HepG2 (cell line): Measurements from ENCODE around the gene ENO2. TPM values are rescaled to one million over a fixed set of nuclear protein-coding genes. Genes with fewer than 3 reads are reported as not detected.

Experiments used
- CEBPG ChIP-seq: IDR thresholded peaks from 2 replicates; pipeline ENCODE4 v1.6.1; 2016
- ELF3 ChIP-seq: IDR thresholded peaks from 2 replicates; pipeline ENCODE4 v1.6.1; 2016; ENCODE audit warnings: missing genetic modification reagents, missing compliant biosample characterization
- ELF4 ChIP-seq: sonication (generic); formaldehyde crosslinking; IDR thresholded peaks from 2 replicates; pipeline ENCODE4 v1.5.0; 2020; ENCODE audit warnings: missing genetic modification reagents, mild to moderate bottlenecking, moderate library complexity, borderline replicate concordance
- ISL2 ChIP-seq: sonication (generic); formaldehyde crosslinking; IDR thresholded peaks from 2 replicates; pipeline ENCODE4 v1.5.0; 2020; ENCODE audit warnings: missing genetic modification reagents
- JUN ChIP-seq: sonication (generic); formaldehyde crosslinking; IDR thresholded peaks from 2 replicates; pipeline ENCODE4 v1.4.0; 2020; ENCODE audit warnings: mild to moderate bottlenecking, missing genetic modification reagents
- MXD4 ChIP-seq: IDR thresholded peaks from 2 replicates; pipeline ENCODE4 v1.6.1; 2016; ENCODE audit warnings: mild to moderate bottlenecking, missing biosample characterization, missing genetic modification reagents
- NFIC ChIP-seq: IDR thresholded peaks from 2 replicates; pipeline ENCODE4 v1.6.1; 2012; ENCODE audit warnings: mild to moderate bottlenecking, low read length, inconsistent platforms
- PAWR ChIP-seq: sonication (generic); formaldehyde crosslinking; IDR thresholded peaks from 2 replicates; pipeline ENCODE4 v1.4.0; 2020; ENCODE audit warnings: missing genetic modification reagents, mild to moderate bottlenecking, borderline replicate concordance
- PAX8 ChIP-seq: sonication (generic); formaldehyde crosslinking; IDR thresholded peaks from 2 replicates; pipeline ENCODE4 v1.8.0; 2022; ENCODE audit warnings: mild to moderate bottlenecking, missing genetic modification reagents, borderline replicate concordance
- SMC3 ChIP-seq: IDR thresholded peaks from 2 replicates; pipeline ENCODE4 v1.6.1; 2011; ENCODE audit warnings: low read length, improper control_type of control experiment
- SNAPC5 ChIP-seq: sonication (generic); formaldehyde crosslinking; IDR thresholded peaks from 2 replicates; pipeline ENCODE4 v1.8.1; 2023; ENCODE audit warnings: mild to moderate bottlenecking, missing genetic modification reagents, borderline replicate concordance
- SP1 ChIP-seq, 2 experiments: fragments of 450-650 bp in 1 of 2; sonication (generic) in 1 of 2; formaldehyde crosslinking in 1 of 2; IDR thresholded peaks; 2 replicates each; pipeline versions ENCODE4 v1.4.0 to v1.6.1; 2016 to 2020; ENCODE audit warnings: missing genetic modification reagents in 1 of 2
- ZFX ChIP-seq: sonication (generic); formaldehyde crosslinking; IDR thresholded peaks from 2 replicates; pipeline ENCODE4 v1.4.0; 2020; ENCODE audit warnings: mild to moderate bottlenecking, low read depth, missing genetic modification reagents, moderate library complexity
- ZNF644 ChIP-seq: IDR thresholded peaks from 2 replicates; pipeline ENCODE4 v1.6.1; 2016; ENCODE audit warnings: low read depth
- ZNF670 ChIP-seq: sonication (generic); formaldehyde crosslinking; IDR thresholded peaks from 2 replicates; pipeline ENCODE4 v1.8.0; 2022; ENCODE audit warnings: mild to moderate bottlenecking, missing genetic modification reagents, borderline replicate concordance
- ZNF781 ChIP-seq: sonication (generic); formaldehyde crosslinking; IDR thresholded peaks from 2 replicates; pipeline ENCODE4 v1.5.1; 2020; ENCODE audit warnings: borderline replicate concordance, mild to moderate bottlenecking, missing genetic modification reagents; ENCODE audit errors: not compliant biosample characterization
- ZNF841 ChIP-seq: sonication (generic); formaldehyde crosslinking; IDR thresholded peaks from 2 replicates; pipeline ENCODE4 v1.8.1; 2023; ENCODE audit warnings: missing genetic modification reagents, borderline replicate concordance
- polyA plus RNA-seq, 8 experiments: library from polyadenylated mRNA; depleted of rRNA in 3 of 8; stranded (reverse) in 7 of 8; unstranded in 1 of 8; fragments of >200 nt; fragmentation: Illumina TruSeq in 4 of 8; extraction: Trizol in 4 of 8; gene quantifications; 2 replicates each; pipeline versions ENCODE4 v1.2.1 to v1.2.3, GENCODE V29; 2011 to 2016; ENCODE audit warnings: low read depth in 4 of 8, missing spikeins in 1 of 8, mixed read lengths in 1 of 8; ENCODE audit not compliant: insufficient read depth in 1 of 8
- total RNA-seq, 5 experiments: library from RNA; depleted of rRNA; stranded (reverse); fragments of >200 nt; fragmentation: Illumina TruSeq; extraction: Trizol; gene quantifications; 2 replicates each; pipeline ENCODE4 v1.2.3, GENCODE V29; 2016; ENCODE audit warnings: low read depth in 1 of 5
- TF ChIP-seq, protein P1 (sequence below): sonication (generic); formaldehyde crosslinking; IDR thresholded peaks from 2 replicates; pipeline ENCODE4 v1.9.0; 2021; ENCODE audit warnings: missing genetic modification reagents, borderline replicate concordance
- TF ChIP-seq, protein P2 (sequence below): sonication (generic); formaldehyde crosslinking; IDR thresholded peaks from 2 replicates; pipeline ENCODE4 v1.9.0; 2021; ENCODE audit warnings: missing genetic modification reagents, borderline replicate concordance
- TF ChIP-seq, protein P3 (sequence below): sonication (generic); formaldehyde crosslinking; IDR thresholded peaks from 2 replicates; pipeline ENCODE4 v1.5.0; 2020; ENCODE audit warnings: mild to moderate bottlenecking, missing genetic modification reagents, borderline replicate concordance

Gene ENO2
- total and polyA plus RNA-seq, 2 of the 13 experiments (the other 11 are each of a cell fraction or from before 2014, with no cell fraction given) = 19.3 to 136 TPM

GRCh38 chr12:6872073-6873048, 42.0 kb upstream of the ENO2 start (continued):
- TF ChIP-seq, protein P1, sequence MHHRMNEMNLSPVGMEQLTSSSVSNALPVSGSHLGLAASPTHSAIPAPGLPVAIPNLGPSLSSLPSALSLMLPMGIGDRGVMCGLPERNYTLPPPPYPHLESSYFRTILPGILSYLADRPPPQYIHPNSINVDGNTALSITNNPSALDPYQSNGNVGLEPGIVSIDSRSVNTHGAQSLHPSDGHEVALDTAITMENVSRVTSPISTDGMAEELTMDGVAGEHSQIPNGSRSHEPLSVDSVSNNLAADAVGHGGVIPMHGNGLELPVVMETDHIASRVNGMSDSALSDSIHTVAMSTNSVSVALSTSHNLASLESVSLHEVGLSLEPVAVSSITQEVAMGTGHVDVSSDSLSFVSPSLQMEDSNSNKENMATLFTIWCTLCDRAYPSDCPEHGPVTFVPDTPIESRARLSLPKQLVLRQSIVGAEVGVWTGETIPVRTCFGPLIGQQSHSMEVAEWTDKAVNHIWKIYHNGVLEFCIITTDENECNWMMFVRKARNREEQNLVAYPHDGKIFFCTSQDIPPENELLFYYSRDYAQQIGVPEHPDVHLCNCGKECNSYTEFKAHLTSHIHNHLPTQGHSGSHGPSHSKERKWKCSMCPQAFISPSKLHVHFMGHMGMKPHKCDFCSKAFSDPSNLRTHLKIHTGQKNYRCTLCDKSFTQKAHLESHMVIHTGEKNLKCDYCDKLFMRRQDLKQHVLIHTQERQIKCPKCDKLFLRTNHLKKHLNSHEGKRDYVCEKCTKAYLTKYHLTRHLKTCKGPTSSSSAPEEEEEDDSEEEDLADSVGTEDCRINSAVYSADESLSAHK (CRISPR knock-in tag) = no peak
- TF ChIP-seq JUN (CRISPR knock-in tag) = no peak
- TF ChIP-seq, protein P2, sequence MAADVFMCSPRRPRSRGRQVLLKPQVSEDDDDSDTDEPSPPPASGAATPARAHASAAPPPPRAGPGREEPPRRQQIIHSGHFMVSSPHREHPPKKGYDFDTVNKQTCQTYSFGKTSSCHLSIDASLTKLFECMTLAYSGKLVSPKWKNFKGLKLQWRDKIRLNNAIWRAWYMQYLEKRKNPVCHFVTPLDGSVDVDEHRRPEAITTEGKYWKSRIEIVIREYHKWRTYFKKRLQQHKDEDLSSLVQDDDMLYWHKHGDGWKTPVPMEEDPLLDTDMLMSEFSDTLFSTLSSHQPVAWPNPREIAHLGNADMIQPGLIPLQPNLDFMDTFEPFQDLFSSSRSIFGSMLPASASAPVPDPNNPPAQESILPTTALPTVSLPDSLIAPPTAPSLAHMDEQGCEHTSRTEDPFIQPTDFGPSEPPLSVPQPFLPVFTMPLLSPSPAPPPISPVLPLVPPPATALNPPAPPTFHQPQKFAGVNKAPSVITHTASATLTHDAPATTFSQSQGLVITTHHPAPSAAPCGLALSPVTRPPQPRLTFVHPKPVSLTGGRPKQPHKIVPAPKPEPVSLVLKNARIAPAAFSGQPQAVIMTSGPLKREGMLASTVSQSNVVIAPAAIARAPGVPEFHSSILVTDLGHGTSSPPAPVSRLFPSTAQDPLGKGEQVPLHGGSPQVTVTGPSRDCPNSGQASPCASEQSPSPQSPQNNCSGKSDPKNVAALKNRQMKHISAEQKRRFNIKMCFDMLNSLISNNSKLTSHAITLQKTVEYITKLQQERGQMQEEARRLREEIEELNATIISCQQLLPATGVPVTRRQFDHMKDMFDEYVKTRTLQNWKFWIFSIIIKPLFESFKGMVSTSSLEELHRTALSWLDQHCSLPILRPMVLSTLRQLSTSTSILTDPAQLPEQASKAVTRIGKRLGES (CRISPR knock-in tag) = peak; percentile 41; the same call in 1 of the 2 replicates
- TF ChIP-seq ZNF670 = peak; percentile 89
- no peak; the same call in 1 of the 2 replicates for TF ChIP-seq SMC3
- TF ChIP-seq ISL2 (CRISPR knock-in tag) = peak; percentile 20; the same call in 1 of the 2 replicates
- TF ChIP-seq PAX8 (CRISPR knock-in tag) = peak; percentile 76; the same call in 1 of the 2 replicates
- no peak for TF ChIP-seq ELF4 (CRISPR knock-in tag)
- peak; percentile 53; the same call in 1 of the 2 replicates for TF ChIP-seq CEBPG (CRISPR knock-in tag)
- TF ChIP-seq, protein P3, sequence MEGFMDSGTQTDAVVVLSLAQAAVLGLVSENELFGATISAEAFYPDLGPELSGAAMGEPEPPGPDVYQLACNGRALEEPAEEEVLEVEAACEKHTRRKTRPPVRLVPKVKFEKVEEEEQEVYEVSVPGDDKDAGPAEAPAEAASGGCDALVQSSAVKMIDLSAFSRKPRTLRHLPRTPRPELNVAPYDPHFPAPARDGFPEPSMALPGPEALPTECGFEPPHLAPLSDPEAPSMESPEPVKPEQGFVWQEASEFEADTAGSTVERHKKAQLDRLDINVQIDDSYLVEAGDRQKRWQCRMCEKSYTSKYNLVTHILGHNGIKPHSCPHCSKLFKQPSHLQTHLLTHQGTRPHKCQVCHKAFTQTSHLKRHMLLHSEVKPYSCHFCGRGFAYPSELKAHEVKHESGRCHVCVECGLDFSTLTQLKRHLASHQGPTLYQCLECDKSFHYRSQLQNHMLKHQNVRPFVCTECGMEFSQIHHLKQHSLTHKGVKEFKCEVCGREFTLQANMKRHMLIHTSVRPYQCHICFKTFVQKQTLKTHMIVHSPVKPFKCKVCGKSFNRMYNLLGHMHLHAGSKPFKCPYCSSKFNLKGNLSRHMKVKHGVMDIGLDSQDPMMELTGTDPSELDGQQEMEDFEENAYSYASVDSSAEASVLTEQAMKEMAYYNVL (CRISPR knock-in tag) = peak; percentile 34; the same call in 1 of the 2 replicates
- TF ChIP-seq NFIC = no peak
- TF ChIP-seq ZNF781 (CRISPR knock-in tag) = peak; percentile 23
- TF ChIP-seq SP1 (IDR thresholded peaks at IDR 0.05) = no peak
- TF ChIP-seq SP1 (CRISPR knock-in tag; IDR thresholded peaks at IDR 0.05) = peak; percentile 99
- TF ChIP-seq SNAPC5 (CRISPR knock-in tag) = no peak
- TF ChIP-seq ZFX = peak; percentile 77; the same call in 1 of the 2 replicates
- 0 out of 2 replicates have a peak, but pooled peaks have one; percentile 29 for TF ChIP-seq PAWR (CRISPR knock-in tag)
- peak; percentile 47; the same call in 1 of the 2 replicates for TF ChIP-seq ELF3 (CRISPR knock-in tag)
- TF ChIP-seq MXD4 = peak; percentile 91
- TF ChIP-seq ZNF841 (CRISPR knock-in tag) = 0 out of 2 replicates have a peak, but pooled peaks have one; percentile 49
- no peak for TF ChIP-seq ZNF644 (CRISPR knock-in tag)
